ENCODE measurements around the gene COL4A4. TPM values are rescaled to one million over a fixed set of nuclear protein-coding genes. Genes with fewer than 3 reads are reported as not detected.
"Not testable (repeated sequence)": the region's sequence is repeated elsewhere in the genome, so short reads cannot be mapped to it uniquely, and the experiment has no call there.

COL4A4 gene
- total RNA-seq, 1 donor from 2014 or later = 2.5 TPM

- TF ChIP-seq, protein P1, sequence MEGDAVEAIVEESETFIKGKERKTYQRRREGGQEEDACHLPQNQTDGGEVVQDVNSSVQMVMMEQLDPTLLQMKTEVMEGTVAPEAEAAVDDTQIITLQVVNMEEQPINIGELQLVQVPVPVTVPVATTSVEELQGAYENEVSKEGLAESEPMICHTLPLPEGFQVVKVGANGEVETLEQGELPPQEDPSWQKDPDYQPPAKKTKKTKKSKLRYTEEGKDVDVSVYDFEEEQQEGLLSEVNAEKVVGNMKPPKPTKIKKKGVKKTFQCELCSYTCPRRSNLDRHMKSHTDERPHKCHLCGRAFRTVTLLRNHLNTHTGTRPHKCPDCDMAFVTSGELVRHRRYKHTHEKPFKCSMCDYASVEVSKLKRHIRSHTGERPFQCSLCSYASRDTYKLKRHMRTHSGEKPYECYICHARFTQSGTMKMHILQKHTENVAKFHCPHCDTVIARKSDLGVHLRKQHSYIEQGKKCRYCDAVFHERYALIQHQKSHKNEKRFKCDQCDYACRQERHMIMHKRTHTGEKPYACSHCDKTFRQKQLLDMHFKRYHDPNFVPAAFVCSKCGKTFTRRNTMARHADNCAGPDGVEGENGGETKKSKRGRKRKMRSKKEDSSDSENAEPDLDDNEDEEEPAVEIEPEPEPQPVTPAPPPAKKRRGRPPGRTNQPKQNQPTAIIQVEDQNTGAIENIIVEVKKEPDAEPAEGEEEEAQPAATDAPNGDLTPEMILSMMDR (IDR thresholded peaks at IDR 0.05) = no peak
- TF ChIP-seq POLR2A (IDR thresholded peaks at IDR 0.05) (no peak), POLR2AphosphoS5 (IDR thresholded peaks at IDR 0.05; ENCODE audit: insufficient read depth in 1 of 2, low read depth in 1 of 2) (no peak)
- no peaks in the 10 kb centered on the region for H3K27me3 ChIP-seq
- no peaks in the 10 kb centered on the region for H3K4me1 ChIP-seq
- H3K36me3 ChIP-seq = no peaks in the 10 kb centered on the region
- no peak for DNase-seq (ENCODE audit: extremely low spot score in 2 of 2)
- intact Hi-C loops (cut with DNase I) = no loop called here
- no peaks in the 10 kb centered on the region for H3K9me3 ChIP-seq
- no peak overlapping the region for H3K4me3 ChIP-seq
- H3K27ac ChIP-seq = no peak overlapping the region
Observed at GRCh38 chr2:227079726-227080125, 84.3 kb downstream of the COL4A4 start.

- intact Hi-C loops (cut with DNase I); H3K27ac ChIP-seq; H3K36me3 ChIP-seq; H3K4me1 ChIP-seq; H3K9me3 ChIP-seq; DNase-seq (ENCODE audit: extremely low spot score in 2 of 2); H3K4me3 ChIP-seq; H3K27me3 ChIP-seq: not testable (repeated sequence)
Observed at GRCh38 chr2:227065065-227065464, 98.9 kb downstream of the COL4A4 start.

DNA sequence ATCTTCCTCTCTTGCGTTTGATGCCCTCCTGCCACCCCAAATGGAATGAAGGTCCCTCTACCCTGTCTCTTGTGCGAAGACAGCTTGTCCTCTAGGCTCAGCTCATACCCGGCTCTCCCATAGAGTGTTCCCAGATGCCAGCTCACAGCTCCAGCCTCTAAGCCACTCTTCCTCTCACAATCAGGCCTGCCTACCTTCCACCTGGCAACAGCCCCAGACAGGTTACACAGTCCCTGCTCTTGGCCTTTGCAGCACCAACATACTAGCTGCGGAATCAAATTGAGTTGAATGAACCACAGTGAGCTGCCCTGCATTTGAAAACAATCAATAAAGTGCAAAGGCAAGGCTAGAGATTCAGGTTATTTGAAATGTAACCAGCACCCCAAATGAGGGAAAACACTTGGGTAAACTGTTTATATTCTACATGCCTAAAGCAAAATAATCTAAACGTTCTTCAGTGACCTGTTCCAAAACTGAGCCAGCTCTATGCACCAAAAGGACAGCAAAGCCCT lies 105.1 kb downstream of the COL4A4 start:
- no peak for TF ChIP-seq POLR2AphosphoS5 (IDR thresholded peaks at IDR 0.05; ENCODE audit: insufficient read depth in 1 of 2, low read depth in 1 of 2)
- no peaks in the 10 kb centered on the region for H3K9me3 ChIP-seq

DNA sequence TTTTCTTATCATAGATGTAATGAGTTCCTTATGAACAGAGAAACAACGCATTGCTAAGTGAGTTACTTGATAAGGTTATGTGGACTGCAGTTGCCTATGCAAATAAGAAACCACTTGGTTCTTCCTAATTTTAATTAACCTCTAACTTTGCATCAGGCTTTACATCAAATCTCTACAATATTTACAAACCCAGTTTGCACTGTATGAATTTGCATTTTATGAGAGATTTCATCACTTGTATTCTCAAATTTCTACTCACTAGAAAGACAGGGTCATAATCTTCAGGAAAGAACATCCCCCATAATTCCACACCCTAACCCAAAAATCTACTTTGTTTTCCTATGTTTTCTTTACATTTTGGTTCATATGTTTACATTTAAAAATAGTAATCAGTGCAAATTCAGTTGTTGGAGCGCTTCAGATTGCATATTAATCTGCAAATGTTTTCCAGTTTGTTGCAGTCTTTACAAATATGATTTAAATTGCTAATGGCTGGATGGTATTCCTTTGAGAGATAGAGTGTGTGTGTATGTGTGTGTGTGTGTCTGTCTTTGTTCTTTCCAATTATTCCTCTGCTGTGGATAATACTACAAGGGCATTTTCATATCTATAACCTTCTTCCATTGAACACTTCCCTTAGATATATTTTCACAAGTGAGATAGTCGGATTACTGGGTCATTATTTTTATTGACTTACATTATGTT lies 106.1 kb downstream of the COL4A4 start:
- no peak for DNase-seq (ENCODE audit: extremely low spot score in 2 of 2)
- Histone ChIP-seq H3K9me3 (no peaks in the 10 kb centered on the region), H3K27me3 (no peaks in the 10 kb centered on the region), H3K4me1 (no peaks in the 10 kb centered on the region), H3K4me3 (no peak overlapping the region), H3K27ac (no peak overlapping the region), H3K36me3 (no peaks in the 10 kb centered on the region)
- TF ChIP-seq POLR2AphosphoS5 (IDR thresholded peaks at IDR 0.05; ENCODE audit: insufficient read depth in 1 of 2, low read depth in 1 of 2) (no peak), POLR2A (IDR thresholded peaks at IDR 0.05) (no peak)
- TF ChIP-seq, protein P1 (IDR thresholded peaks at IDR 0.05) = no peak
- intact Hi-C loops (cut with DNase I) = no loop called here

More for the DNA sequence above, 105.1 kb downstream of the COL4A4 start:
- Histone ChIP-seq H3K27me3 (no peaks in the 10 kb centered on the region), H3K4me1 (no peaks in the 10 kb centered on the region), H3K4me3 (no peak overlapping the region), H3K36me3 (no peaks in the 10 kb centered on the region), H3K27ac (no peak overlapping the region)
- intact Hi-C loops (cut with DNase I) = no loop called here
- no peak for DNase-seq (ENCODE audit: extremely low spot score in 2 of 2)

GRCh38 chr2:227057060-227057459 lies 106.9 kb downstream of the COL4A4 start:
- H3K4me1 ChIP-seq = no peaks in the 10 kb centered on the region
- H3K27ac ChIP-seq = no peak overlapping the region
- no peaks in the 10 kb centered on the region for H3K36me3 ChIP-seq
- H3K4me3 ChIP-seq = no peak overlapping the region
- no peak for DNase-seq (ENCODE audit: extremely low spot score in 2 of 2)
- intact Hi-C loops (cut with DNase I) = no loop called here
- no peaks in the 10 kb centered on the region for H3K9me3 ChIP-seq
- H3K27me3 ChIP-seq = no peaks in the 10 kb centered on the region
- TF ChIP-seq, protein P1 (IDR thresholded peaks at IDR 0.05) = no peak
- TF ChIP-seq POLR2AphosphoS5 (IDR thresholded peaks at IDR 0.05; ENCODE audit: insufficient read depth in 1 of 2, low read depth in 1 of 2) (no peak), POLR2A (IDR thresholded peaks at IDR 0.05) (no peak)

- TF ChIP-seq POLR2AphosphoS5 (IDR thresholded peaks at IDR 0.05; ENCODE audit: insufficient read depth in 1 of 2, low read depth in 1 of 2) (no peak), POLR2A (IDR thresholded peaks at IDR 0.05) (no peak)
- TF ChIP-seq, protein P1 (IDR thresholded peaks at IDR 0.05) = no peak
- intact Hi-C loops (cut with DNase I) = no loop called here
Observed at GRCh38 chr2:227054006-227054405, 110.0 kb downstream of the COL4A4 start.

More at GRCh38 chr2:227054006-227054405, 110.0 kb downstream of the COL4A4 start:
- no peaks in the 10 kb centered on the region for H3K36me3 ChIP-seq
- no peak overlapping the region for H3K4me3 ChIP-seq
- H3K9me3 ChIP-seq = no peaks in the 10 kb centered on the region
- H3K27ac ChIP-seq = no peak overlapping the region
- H3K27me3 ChIP-seq = no peaks in the 10 kb centered on the region
- H3K4me1 ChIP-seq = no peaks in the 10 kb centered on the region
- DNase-seq (ENCODE audit: extremely low spot score in 2 of 2) = no peak

Measured in vagina (tissue), 2 donors.